NCI-H524 (cell line): Measurements from ENCODE around the gene IL6.
"Not testable (repeated sequence)": the region's sequence is repeated elsewhere in the genome, so short reads cannot be mapped to it uniquely, and the experiment has no call there.

Experiments
- DNase-seq, 2 experiments: peaks; one replicate each; lab custom pipeline; 2025; lab: John Stamatoyannopoulos, UW

Gene IL6

GRCh38 chr7:22726907-22727713, at the start of gene IL6:
TSS of gene IL6 (plus strand) at chr7:22727200. CDS start at chr7:22727263, 63 bp downstream.
- peak; percentile 74 to 85 for DNase-seq

GRCh38 chr7:22677263-22677662, 49.7 kb upstream of the IL6 start:
- not testable (repeated sequence) for DNase-seq

- no peak for DNase-seq
Observed at GRCh38 chr7:22677680-22678079, 49.3 kb upstream of the IL6 start.

- no peak for DNase-seq
Observed at GRCh38 chr7:22680482-22680911, 46.5 kb upstream of the IL6 start.

GRCh38 chr7:22681312-22681711, 45.7 kb upstream of the IL6 start:
- DNase-seq: peak in 1 of 2 experiments; percentile 9

- DNase-seq: no peak
Observed at GRCh38 chr7:22681852-22682657, 44.9 kb upstream of the IL6 start.

- no peak for DNase-seq
Observed at GRCh38 chr7:22683379-22683778, 43.6 kb upstream of the IL6 start.

GRCh38 chr7:22686620-22687019, 40.4 kb upstream of the IL6 start:
- no peak for DNase-seq

- DNase-seq: no peak
Observed at GRCh38 chr7:22688084-22688483, 38.9 kb upstream of the IL6 start.

- DNase-seq: not testable (repeated sequence)
Observed at GRCh38 chr7:22688934-22689333, 38.1 kb upstream of the IL6 start.

- no peak for DNase-seq
Observed at GRCh38 chr7:22694597-22695207, 32.3 kb upstream of the IL6 start.

- DNase-seq: no peak
Observed at GRCh38 chr7:22695476-22696132, 31.4 kb upstream of the IL6 start.

- DNase-seq: no peak
Observed at GRCh38 chr7:22696541-22697228, 30.3 kb upstream of the IL6 start.

GRCh38 chr7:22697322-22697859, 29.6 kb upstream of the IL6 start:
- no peak for DNase-seq

GRCh38 chr7:22697876-22698606, 29.0 kb upstream of the IL6 start:
- no peak for DNase-seq

GRCh38 chr7:22698767-22699166, 28.2 kb upstream of the IL6 start:
- no peak for DNase-seq

GRCh38 chr7:22700559-22701002, 26.4 kb upstream of the IL6 start:
- no peak for DNase-seq

- DNase-seq: no peak
Observed at GRCh38 chr7:22702516-22702915, 24.5 kb upstream of the IL6 start.

GRCh38 chr7:22703107-22703855, 23.7 kb upstream of the IL6 start:
- not testable (repeated sequence) for DNase-seq
